H9 (cell line): ENCODE measurements around the gene FDX1. TPM values are rescaled to one million over a fixed set of nuclear protein-coding genes. Genes with fewer than 3 reads are reported as not detected.

ENCODE experiments used
- DNase-seq: peaks from one replicate; pipeline ENCODE4 v3.0.0-alpha.2; 2017
- H2AFZ ChIP-seq: one replicate; pipeline ENCODE4 v1.6.1; 2013; ENCODE audit warnings: mild to moderate bottlenecking, low read length, control low read depth, moderate library complexity
- H2AK5ac ChIP-seq: 2 replicates; pipeline ENCODE4 v1.6.1; 2013; ENCODE audit warnings: low read length, control low read depth, mixed read lengths; ENCODE audit not compliant: insufficient read length
- H2BK120ac ChIP-seq: one replicate; pipeline ENCODE4 v1.6.1; 2013; ENCODE audit warnings: low read depth, mild to moderate bottlenecking, low read length, control low read depth, inconsistent platforms; ENCODE audit not compliant: poor library complexity, severe bottlenecking
- H2BK12ac ChIP-seq: 2 replicates; pipeline ENCODE4 v1.6.1; 2013; ENCODE audit warnings: low read length, control low read depth, mixed read lengths, low read depth; ENCODE audit not compliant: insufficient read length
- H2BK15ac ChIP-seq: 2 replicates; pipeline ENCODE4 v1.6.1; 2013; ENCODE audit warnings: low read depth, low read length, control low read depth
- H2BK20ac ChIP-seq: one replicate; pipeline ENCODE4 v1.6.1; 2013; ENCODE audit warnings: low read depth, mild to moderate bottlenecking, low read length, control low read depth, inconsistent platforms; ENCODE audit not compliant: poor library complexity, severe bottlenecking
- H2BK5ac ChIP-seq: 2 replicates; pipeline ENCODE4 v1.6.1; 2013; ENCODE audit warnings: low read length, control low read depth, mixed read lengths; ENCODE audit not compliant: insufficient read length
- H3K14ac ChIP-seq: 2 replicates; pipeline ENCODE4 v1.6.1; 2013; ENCODE audit warnings: low read length, control low read depth; ENCODE audit not compliant: insufficient read depth
- H3K18ac ChIP-seq: 2 replicates; pipeline ENCODE4 v1.6.1; 2013; ENCODE audit warnings: low read depth, mild to moderate bottlenecking, mixed read lengths, low read length, control low read depth; ENCODE audit not compliant: insufficient read length
- H3K23ac ChIP-seq: 2 replicates; pipeline ENCODE4 v1.6.1; 2013; ENCODE audit warnings: low read length, control low read depth, mixed read lengths, low read depth; ENCODE audit not compliant: insufficient read length
- H3K23me2 ChIP-seq: 2 replicates; pipeline ENCODE4 v1.6.1; 2013; ENCODE audit warnings: low read depth, mild to moderate bottlenecking, mixed read lengths, low read length, control low read depth; ENCODE audit not compliant: insufficient read length, poor library complexity, severe bottlenecking
- H3K27ac ChIP-seq: 2 replicates; pipeline ENCODE4 v1.5.1; 2013; ENCODE audit warnings: low read length, control low read depth, mixed read lengths, low read depth; ENCODE audit not compliant: insufficient read length
- H3K27me3 ChIP-seq: 2 replicates; pipeline ENCODE4 v1.6.1; 2013; ENCODE audit warnings: low read length, control low read depth, inconsistent platforms; ENCODE audit not compliant: insufficient read depth
- H3K4ac ChIP-seq: 2 replicates; pipeline ENCODE4 v1.6.1; 2013; ENCODE audit warnings: low read depth, mild to moderate bottlenecking, control low read depth, inconsistent platforms, low read length, moderate library complexity
- H3K4me1 ChIP-seq: 2 replicates; pipeline ENCODE4 v1.6.1; 2013; ENCODE audit warnings: low read length, control low read depth, inconsistent platforms; ENCODE audit not compliant: insufficient read depth
- H3K4me2 ChIP-seq: 2 replicates; pipeline ENCODE4 v1.6.1; 2013; ENCODE audit warnings: low read length, control low read depth, mixed read lengths; ENCODE audit not compliant: insufficient read length, insufficient read depth
- H3K56ac ChIP-seq: 2 replicates; pipeline ENCODE4 v1.6.1; 2013; ENCODE audit warnings: low read depth, mild to moderate bottlenecking, mixed read lengths, low read length, control low read depth; ENCODE audit not compliant: insufficient read length
- H3K79me1 ChIP-seq: 2 replicates; pipeline ENCODE4 v1.6.1; 2013; ENCODE audit warnings: low read depth, mild to moderate bottlenecking, moderate library complexity, low read length, control low read depth, inconsistent platforms; ENCODE audit not compliant: insufficient read depth, poor library complexity, severe bottlenecking
- H3K79me2 ChIP-seq: 2 replicates; pipeline ENCODE4 v1.6.1; 2013; ENCODE audit warnings: low read length, control low read depth, inconsistent platforms; ENCODE audit not compliant: insufficient read depth
- H3K9ac ChIP-seq: 2 replicates; pipeline ENCODE4 v1.6.1; 2013; ENCODE audit warnings: low read length, control low read depth, mixed read lengths; ENCODE audit not compliant: insufficient read length; ENCODE audit errors: extremely low read depth
- H3K9me3 ChIP-seq: one replicate; pipeline ENCODE4 v1.6.1; 2013; ENCODE audit warnings: low read depth, low read length, inconsistent platforms; ENCODE audit not compliant: control insufficient read depth
- H3T11ph ChIP-seq: one replicate; pipeline ENCODE4 v1.6.1; 2013; ENCODE audit warnings: mild to moderate bottlenecking, low read length, control low read depth, inconsistent platforms
- H4K20me1 ChIP-seq: one replicate; pipeline ENCODE4 v1.6.1; 2013; ENCODE audit not compliant: control insufficient read depth, insufficient read length, insufficient read depth
- H4K5ac ChIP-seq: 2 replicates; pipeline ENCODE4 v1.6.1; 2013; ENCODE audit warnings: low read depth, mild to moderate bottlenecking, mixed read lengths, low read length, control low read depth; ENCODE audit not compliant: insufficient read length
- H4K8ac ChIP-seq: replicated peaks from 2 replicates; pipeline ENCODE4 v1.6.1; 2013; ENCODE audit warnings: low read length, control low read depth, mixed read lengths, low read depth; ENCODE audit not compliant: insufficient read length
- H4K91ac ChIP-seq: 2 replicates; pipeline ENCODE4 v1.6.1; 2013; ENCODE audit warnings: low read depth, mild to moderate bottlenecking, moderate library complexity, mixed read lengths, low read length, control low read depth; ENCODE audit not compliant: insufficient read length
- H3K27ac Mint-ChIP-seq, 3 experiments: 2 replicates in 2 of 3; 3 replicates in 1 of 3; pipeline ENCODE4 v1.8.0; 2020 to 2021; ENCODE audit warnings: mixed read lengths in 3 of 3, mild to moderate bottlenecking in 1 of 3, moderate library complexity in 1 of 3
- H3K27me3 Mint-ChIP-seq: 2 replicates; pipeline ENCODE4 v1.8.0; 2021; ENCODE audit warnings: low read depth, mild to moderate bottlenecking, moderate library complexity, mixed read lengths
- H3K36me3 Mint-ChIP-seq, 3 experiments: 2 replicates in 2 of 3; 3 replicates in 1 of 3; pipeline ENCODE4 v1.8.0; 2020 to 2021; ENCODE audit warnings: low read depth in 3 of 3, mixed read lengths in 3 of 3; ENCODE audit not compliant: insufficient read depth in 1 of 3
- H3K4me1 Mint-ChIP-seq, 2 experiments: 2 replicates each; pipeline ENCODE4 v1.8.0; 2020; ENCODE audit warnings: mixed read lengths in 2 of 2
- H3K4me3 Mint-ChIP-seq, 2 experiments: 2 replicates in 1 of 2; 3 replicates in 1 of 2; pipeline ENCODE4 v1.8.0; 2020 to 2021; ENCODE audit warnings: mild to moderate bottlenecking in 2 of 2, mixed read lengths in 2 of 2, moderate library complexity in 1 of 2
- H3K9me3 Mint-ChIP-seq, 2 experiments: 2 replicates in 1 of 2; 3 replicates in 1 of 2; pipeline ENCODE4 v1.8.0; 2020; ENCODE audit warnings: mild to moderate bottlenecking in 2 of 2, mixed read lengths in 2 of 2, moderate library complexity in 1 of 2
- WGBS: extraction: QIAGEN DNeasy Blood & Tissue Kit; methylation state at CpG from one replicate; pipeline ENCODE4 v1.1.7; 2013; ENCODE audit warnings: missing lambda C conversion rate, low lambda C conversion rate, mixed read lengths; ENCODE audit not compliant: insufficient read length; ENCODE audit errors: extremely low coverage; 5-methylcytosine and 5-hydroxymethylcytosine counted together
- total RNA-seq: library from RNA; stranded (reverse); gene quantifications from 2 replicates; pipeline ENCODE4 v1.2.1, GENCODE V29; 2021
- TF ChIP-seq, protein P1 (sequence below): fragments of 200-600 bp; sonication (generic); conservative IDR thresholded peaks from 3 replicates; pipeline ENCODE4 v1.8.0; 2021; ENCODE audit warnings: antibody characterized with exemption, mild to moderate bottlenecking

The FDX1 gene
- total RNA-seq, 1 experiment from 2014 or later = 10.1 TPM

GRCh38 chr11:110454609-110455008, 24.9 kb downstream of the FDX1 start:
- Histone ChIP-seq H3K9me3 (no peaks in the 10 kb centered on the region), H3K56ac (no peak overlapping the region), H3K27ac (no peak overlapping the region), H4K20me1 (no peaks in the 10 kb centered on the region), H3K4me2 (no peak overlapping the region), H2BK15ac (no peak overlapping the region), H4K91ac (no peak overlapping the region), H2AFZ (no peak overlapping the region), H2BK20ac (no peak overlapping the region), H3K79me2 (no peaks in the 10 kb centered on the region), H4K5ac (no peak overlapping the region), H2AK5ac (no peak overlapping the region), H3K79me1 (no peaks in the 10 kb centered on the region), H3K9ac (no peak overlapping the region), H2BK12ac (no peak overlapping the region), H3T11ph (no peak overlapping the region), H2BK5ac (no peak overlapping the region), H3K27me3 (no peaks in the 10 kb centered on the region), H2BK120ac (no peak overlapping the region), H4K8ac (no peak overlapping the region), H3K18ac (no peak overlapping the region), H3K4me1 (no peaks in the 10 kb centered on the region), H3K23me2 (no peaks in the 10 kb centered on the region), H3K14ac (no peak overlapping the region), H3K23ac (no peak overlapping the region), H3K4ac (no peak overlapping the region)
- WGBS = no CpG with 5 or more reads among the region's 1 CpG
- Mint-ChIP-seq H3K27ac (no peak overlapping the region; a peak in 1 of 7 replicates), H3K27me3 (no peaks in the 10 kb centered on the region), H3K4me3 (no peak overlapping the region), H3K4me1 (no peaks in the 10 kb centered on the region), H3K36me3 (peaks cover 0 to 4% (median 3%) of the 10 kb centered on the region in 3 experiments; a peak in 5 of 7 replicates), H3K9me3 (no peaks in the 10 kb centered on the region)
- TF ChIP-seq, protein P1, sequence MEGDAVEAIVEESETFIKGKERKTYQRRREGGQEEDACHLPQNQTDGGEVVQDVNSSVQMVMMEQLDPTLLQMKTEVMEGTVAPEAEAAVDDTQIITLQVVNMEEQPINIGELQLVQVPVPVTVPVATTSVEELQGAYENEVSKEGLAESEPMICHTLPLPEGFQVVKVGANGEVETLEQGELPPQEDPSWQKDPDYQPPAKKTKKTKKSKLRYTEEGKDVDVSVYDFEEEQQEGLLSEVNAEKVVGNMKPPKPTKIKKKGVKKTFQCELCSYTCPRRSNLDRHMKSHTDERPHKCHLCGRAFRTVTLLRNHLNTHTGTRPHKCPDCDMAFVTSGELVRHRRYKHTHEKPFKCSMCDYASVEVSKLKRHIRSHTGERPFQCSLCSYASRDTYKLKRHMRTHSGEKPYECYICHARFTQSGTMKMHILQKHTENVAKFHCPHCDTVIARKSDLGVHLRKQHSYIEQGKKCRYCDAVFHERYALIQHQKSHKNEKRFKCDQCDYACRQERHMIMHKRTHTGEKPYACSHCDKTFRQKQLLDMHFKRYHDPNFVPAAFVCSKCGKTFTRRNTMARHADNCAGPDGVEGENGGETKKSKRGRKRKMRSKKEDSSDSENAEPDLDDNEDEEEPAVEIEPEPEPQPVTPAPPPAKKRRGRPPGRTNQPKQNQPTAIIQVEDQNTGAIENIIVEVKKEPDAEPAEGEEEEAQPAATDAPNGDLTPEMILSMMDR = no peak
- DNase-seq = no peak
